GM19467 (cell line): ENCODE measurements around the gene CFAP221.

ENCODE experiments used
- ATAC-seq: cut with Tn5 transposase; IDR thresholded peaks from one replicate; pipeline ENCODE4 v1.9.1; 2021; ENCODE audit warnings: mild to moderate bottlenecking, moderate library complexity; ENCODE audit not compliant: unreplicated experiment

CFAP221 gene

GRCh38 chr2:119544075-119544938 lies at the start of gene CFAP221:
TSS of gene CFAP221 (plus strand) at chr2:119544449. CDS start at chr2:119546132, 1,683 bp downstream.
- peak; percentile 84 for ATAC-seq

- no peak for ATAC-seq
Measured at GRCh38 chr2:119495948-119496347, 48.3 kb upstream of the CFAP221 start.

- no peak for ATAC-seq
Measured at GRCh38 chr2:119496682-119497081, 47.6 kb upstream of the CFAP221 start.

GRCh38 chr2:119508756-119509155 lies 35.5 kb upstream of the CFAP221 start:
- ATAC-seq = no peak

- ATAC-seq = no peak
Measured at GRCh38 chr2:119511989-119512388, 32.3 kb upstream of the CFAP221 start.

- no peak for ATAC-seq
Measured at GRCh38 chr2:119512946-119513345, 31.3 kb upstream of the CFAP221 start.

GRCh38 chr2:119513832-119514231 lies 30.4 kb upstream of the CFAP221 start:
- ATAC-seq = no peak

GRCh38 chr2:119516121-119516520 lies 28.1 kb upstream of the CFAP221 start:
- no peak for ATAC-seq

- ATAC-seq = peak; percentile 95
Measured at GRCh38 chr2:119517433-119517832, 26.8 kb upstream of the CFAP221 start.

- no peak for ATAC-seq
Measured at GRCh38 chr2:119518401-119519056, 25.7 kb upstream of the CFAP221 start.

- no peak for ATAC-seq
Measured at GRCh38 chr2:119519057-119519408, 25.2 kb upstream of the CFAP221 start.

GRCh38 chr2:119520696-119521432 lies 23.4 kb upstream of the CFAP221 start:
- no peak for ATAC-seq

GRCh38 chr2:119521433-119522050 lies 22.7 kb upstream of the CFAP221 start:
- no peak for ATAC-seq

GRCh38 chr2:119522671-119523070 lies 21.6 kb upstream of the CFAP221 start:
- ATAC-seq = no peak

GRCh38 chr2:119523383-119523951 lies 20.8 kb upstream of the CFAP221 start:
- no peak for ATAC-seq

GRCh38 chr2:119523952-119524694 lies 20.1 kb upstream of the CFAP221 start, which contains the start of gene SCTR:
TSS of gene SCTR (minus strand) at chr2:119524483. CDS start at chr2:119524226, 257 bp downstream.
- no peak for ATAC-seq

GRCh38 chr2:119525614-119526013 lies 18.6 kb upstream of the CFAP221 start:
- no peak for ATAC-seq

- ATAC-seq = no peak
Measured at GRCh38 chr2:119527999-119528398, 16.2 kb upstream of the CFAP221 start.

GRCh38 chr2:119531292-119531691 lies 13.0 kb upstream of the CFAP221 start:
- ATAC-seq = no peak

GRCh38 chr2:119533560-119533959 lies 10.7 kb upstream of the CFAP221 start:
- no peak for ATAC-seq
